Tibial nerve (tissue), 4 donors: ENCODE data around the gene IL26. TPM values are rescaled to one million over a fixed set of nuclear protein-coding genes. Genes with fewer than 3 reads are reported as not detected.

Experiments
- DNase-seq, 2 donors: peaks; one replicate each; pipeline ENCODE4 v3.0.0-alpha.2; 2019; ENCODE audit warnings: low spot score in 2 of 2
- H3K27ac ChIP-seq, 4 donors: fragments of 200-600 bp; sonication (generic) in 3 of 4; one replicate each; pipeline ENCODE4 v1.5.1; 2017 to 2019; ENCODE audit warnings: mild to moderate bottlenecking in 1 of 4
- H3K27me3 ChIP-seq, 2 donors: fragments of 200-600 bp; sonication (generic) in 1 of 2; one replicate each; pipeline versions ENCODE4 v1.5.1 to v1.6.0; 2017 to 2019
- H3K36me3 ChIP-seq, 3 donors: fragments of 200-600 bp; sonication (generic); one replicate each; pipeline ENCODE4 v1.5.1; 2018 to 2019
- H3K4me1 ChIP-seq, 4 donors: fragments of 200-600 bp; sonication (generic) in 3 of 4; one replicate each; pipeline ENCODE4 v1.5.1; 2017 to 2019
- H3K4me3 ChIP-seq, 4 donors: fragments of 200-600 bp; sonication (generic) in 3 of 4; one replicate each; pipeline ENCODE4 v1.5.1; 2017 to 2019; ENCODE audit warnings: mild to moderate bottlenecking in 1 of 4, moderate library complexity in 1 of 4
- H3K9me3 ChIP-seq, 4 donors: fragments of 200-600 bp; sonication (generic) in 3 of 4; one replicate each; pipeline ENCODE4 v1.5.1; 2017 to 2019
- EP300 ChIP-seq, 2 donors: sonication (generic); formaldehyde crosslinking; IDR thresholded peaks; one replicate each; pipeline ENCODE4 v1.6.1; 2017; ENCODE audit warnings: antibody characterized with exemption in 2 of 2, mild to moderate bottlenecking in 1 of 2
- POLR2A ChIP-seq, 2 donors: fragments of 450-650 bp; IDR thresholded peaks; one replicate each; pipeline ENCODE4 v1.6.1; 2017; ENCODE audit warnings: antibody characterized with exemption in 2 of 2, mild to moderate bottlenecking in 2 of 2, moderate library complexity in 2 of 2
- WGBS, 2 donors: methylation state at CpG; one replicate each; pipeline ENCODE4 v1.1.5; 2018; 5-methylcytosine and 5-hydroxymethylcytosine counted together
- total RNA-seq, 4 donors: library from RNA; depleted of rRNA; stranded (reverse); fragments of >200 nt; gene quantifications; one replicate each; pipeline ENCODE4 v1.1.0, GENCODE V29; 2016
- TF ChIP-seq, protein P1 (sequence below), 5 experiments: fragments of 200-600 bp in 3 of 5; fragments of 450-650 bp in 2 of 5; sonication (generic) in 3 of 5; IDR thresholded peaks; one replicate each; pipeline ENCODE4 v1.5.1; 2016 to 2019; ENCODE audit warnings: antibody characterized with exemption in 5 of 5, mild to moderate bottlenecking in 3 of 5, moderate library complexity in 2 of 5

IL26 gene
- total RNA-seq, 4 donors from 2014 or later = not detected

- H3K4me1 ChIP-seq = no peaks in the 10 kb centered on the region
- H3K9me3 ChIP-seq = no peaks in the 10 kb centered on the region
- no peak overlapping the region for H3K27ac ChIP-seq
- no peaks in the 10 kb centered on the region for H3K36me3 ChIP-seq
- no peak for DNase-seq
- TF ChIP-seq EP300 (IDR thresholded peaks at IDR 0.05) (no peak), POLR2A (IDR thresholded peaks at IDR 0.05) (no peak)
- TF ChIP-seq, protein P1, sequence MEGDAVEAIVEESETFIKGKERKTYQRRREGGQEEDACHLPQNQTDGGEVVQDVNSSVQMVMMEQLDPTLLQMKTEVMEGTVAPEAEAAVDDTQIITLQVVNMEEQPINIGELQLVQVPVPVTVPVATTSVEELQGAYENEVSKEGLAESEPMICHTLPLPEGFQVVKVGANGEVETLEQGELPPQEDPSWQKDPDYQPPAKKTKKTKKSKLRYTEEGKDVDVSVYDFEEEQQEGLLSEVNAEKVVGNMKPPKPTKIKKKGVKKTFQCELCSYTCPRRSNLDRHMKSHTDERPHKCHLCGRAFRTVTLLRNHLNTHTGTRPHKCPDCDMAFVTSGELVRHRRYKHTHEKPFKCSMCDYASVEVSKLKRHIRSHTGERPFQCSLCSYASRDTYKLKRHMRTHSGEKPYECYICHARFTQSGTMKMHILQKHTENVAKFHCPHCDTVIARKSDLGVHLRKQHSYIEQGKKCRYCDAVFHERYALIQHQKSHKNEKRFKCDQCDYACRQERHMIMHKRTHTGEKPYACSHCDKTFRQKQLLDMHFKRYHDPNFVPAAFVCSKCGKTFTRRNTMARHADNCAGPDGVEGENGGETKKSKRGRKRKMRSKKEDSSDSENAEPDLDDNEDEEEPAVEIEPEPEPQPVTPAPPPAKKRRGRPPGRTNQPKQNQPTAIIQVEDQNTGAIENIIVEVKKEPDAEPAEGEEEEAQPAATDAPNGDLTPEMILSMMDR (IDR thresholded peaks at IDR 0.05) = no peak
- no peak overlapping the region for H3K4me3 ChIP-seq
- no peaks in the 10 kb centered on the region for H3K27me3 ChIP-seq
Observed at GRCh38 chr12:68268967-68269366, 43.4 kb upstream of the IL26 start.

DNA sequence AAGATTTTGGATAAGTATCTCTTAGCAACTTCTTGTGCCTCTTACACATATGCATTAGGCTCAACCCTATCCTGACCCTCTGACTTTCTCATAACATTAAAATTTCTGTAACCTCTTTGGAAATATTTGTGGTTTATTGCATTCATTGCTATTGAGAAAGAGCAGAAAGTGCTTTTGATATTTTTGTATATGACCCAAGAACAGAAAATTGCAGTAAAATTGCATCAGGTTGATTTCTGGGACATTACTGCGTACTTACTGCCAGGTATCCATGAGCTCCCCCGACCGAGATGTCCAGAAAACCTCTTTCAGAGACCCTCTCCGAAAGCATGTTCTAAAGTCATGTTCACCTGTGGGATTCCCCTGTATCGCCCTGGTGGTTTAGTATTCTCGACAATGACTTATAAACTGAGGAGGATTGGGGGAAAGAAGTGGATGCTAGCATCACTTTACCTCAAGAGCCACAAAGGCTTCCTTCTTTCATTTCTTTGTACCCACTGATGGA, 42.3 kb upstream of the IL26 start:
- H3K4me1 ChIP-seq = no peaks in the 10 kb centered on the region
- WGBS, 2 donors = 77 to 78% methylated on average over 6 of the region's 6 CpGs
- no peaks in the 10 kb centered on the region for H3K9me3 ChIP-seq
- no peak overlapping the region for H3K27ac ChIP-seq
- TF ChIP-seq, protein P1 (IDR thresholded peaks at IDR 0.05) = no peak
- TF ChIP-seq EP300 (IDR thresholded peaks at IDR 0.05) (no peak), POLR2A (IDR thresholded peaks at IDR 0.05) (no peak)
- DNase-seq = no peak
- H3K27me3 ChIP-seq = no peaks in the 10 kb centered on the region
- H3K4me3 ChIP-seq = no peak overlapping the region
- no peaks in the 10 kb centered on the region for H3K36me3 ChIP-seq

DNA sequence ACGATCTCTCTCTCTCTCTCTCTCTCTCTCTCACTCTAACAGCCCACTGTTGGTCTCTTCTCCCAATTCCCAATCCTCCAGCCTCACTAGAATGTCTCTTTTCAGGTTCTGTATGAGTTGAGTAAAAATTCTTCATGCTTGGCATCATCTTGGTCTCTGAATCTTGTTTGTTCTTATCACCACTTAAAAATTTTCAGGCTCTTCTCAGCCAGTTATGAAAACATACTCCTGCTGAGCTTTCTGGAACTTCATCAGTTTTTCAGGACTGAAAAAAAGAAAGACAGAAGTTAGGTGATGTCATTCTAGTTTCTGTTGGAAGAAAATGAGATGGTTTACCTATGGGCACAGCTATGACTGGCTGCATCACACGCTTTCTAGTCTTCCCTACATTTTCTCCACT, 39.2 kb upstream of the IL26 start:
- TF ChIP-seq, protein P1 (IDR thresholded peaks at IDR 0.05) = no peak
- TF ChIP-seq POLR2A (IDR thresholded peaks at IDR 0.05) = no peak
- H3K36me3 ChIP-seq = no peaks in the 10 kb centered on the region
- no peaks in the 10 kb centered on the region for H3K4me1 ChIP-seq
- no peak overlapping the region for H3K27ac ChIP-seq
- no peaks in the 10 kb centered on the region for H3K27me3 ChIP-seq
- no peaks in the 10 kb centered on the region for H3K9me3 ChIP-seq
- 82 to 84% methylated on average over 2 of the region's 2 CpGs for WGBS, 2 donors
- DNase-seq = no peak
- H3K4me3 ChIP-seq = no peak overlapping the region

DNA sequence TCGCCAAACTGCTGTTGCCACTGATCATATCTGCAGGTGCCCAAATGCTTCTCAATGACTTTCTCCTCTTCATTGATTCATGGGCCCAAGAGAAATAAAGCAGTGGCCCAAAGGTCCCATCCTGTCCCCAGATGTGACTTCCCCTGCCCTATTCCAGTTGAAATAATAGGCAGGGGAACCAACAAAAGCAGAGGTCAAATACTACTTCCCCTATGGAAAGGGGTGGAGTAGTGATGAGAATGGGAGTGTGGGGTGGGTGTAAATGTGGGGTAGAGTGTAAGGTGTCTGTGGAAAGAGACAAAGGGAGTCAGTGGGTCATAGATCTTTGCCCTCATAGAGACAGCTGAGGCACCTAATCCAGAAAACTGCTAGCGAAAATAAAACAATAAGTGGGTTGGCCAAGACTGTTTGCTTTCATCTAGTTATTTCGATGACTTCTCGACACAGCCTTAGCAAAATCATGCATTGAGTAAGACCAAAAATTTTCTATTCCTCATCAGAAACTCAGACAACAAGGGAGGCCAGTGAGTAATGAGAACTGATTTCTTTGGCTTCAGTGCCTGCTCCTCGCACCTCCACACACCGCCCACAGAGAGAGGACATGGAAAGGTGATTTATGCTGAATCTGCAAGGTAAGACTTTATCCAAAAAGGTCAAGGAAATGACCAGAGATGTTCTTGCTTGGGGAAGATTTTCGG, 38.7 kb upstream of the IL26 start:
- Histone ChIP-seq H3K9me3 (no peaks in the 10 kb centered on the region), H3K27me3 (no peaks in the 10 kb centered on the region), H3K36me3 (no peaks in the 10 kb centered on the region), H3K27ac (no peak overlapping the region), H3K4me3 (no peak overlapping the region), H3K4me1 (no peaks in the 10 kb centered on the region)
- no peak for DNase-seq
- 87 to 91% methylated on average over 7 of the region's 7 CpGs for WGBS, 2 donors
- TF ChIP-seq, protein P1 (IDR thresholded peaks at IDR 0.05) = no peak
- TF ChIP-seq EP300 (IDR thresholded peaks at IDR 0.05) = no peak
- TF ChIP-seq POLR2A (IDR thresholded peaks at IDR 0.05) = no peak

DNA sequence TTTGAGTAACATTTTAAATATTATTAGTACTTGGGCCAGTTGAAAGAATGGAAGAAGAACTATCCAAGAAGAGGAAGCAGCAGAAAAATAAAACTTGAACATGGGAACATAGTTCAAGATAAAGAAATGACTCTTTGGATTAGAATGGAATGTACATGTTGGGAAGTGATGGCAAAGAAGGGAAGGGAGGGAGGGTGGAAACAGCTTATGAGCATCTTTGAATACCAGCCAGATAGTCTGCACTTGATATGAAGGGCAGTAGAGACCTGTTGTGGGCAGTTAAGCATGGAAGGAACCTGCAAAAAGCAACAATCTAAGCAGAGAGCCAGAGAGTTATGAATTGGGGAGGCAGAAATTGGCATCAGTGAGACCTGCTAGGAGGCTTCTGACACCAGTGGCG, 37.8 kb upstream of the IL26 start:
- 93 to 94% methylated on average over 1 of the region's 1 CpG for WGBS, 2 donors
- H3K4me3 ChIP-seq = no peak overlapping the region
- no peaks in the 10 kb centered on the region for H3K4me1 ChIP-seq
- H3K27me3 ChIP-seq = no peaks in the 10 kb centered on the region
- no peak for TF ChIP-seq EP300 (IDR thresholded peaks at IDR 0.05)
- TF ChIP-seq POLR2A (IDR thresholded peaks at IDR 0.05) = no peak
- TF ChIP-seq, protein P1 (IDR thresholded peaks at IDR 0.05) = no peak
- H3K9me3 ChIP-seq = no peaks in the 10 kb centered on the region
- DNase-seq = no peak
- H3K36me3 ChIP-seq = no peaks in the 10 kb centered on the region
- H3K27ac ChIP-seq = no peak overlapping the region
